Karpas-422 (cell line): ENCODE results near the gene VIPR1. TPM values are rescaled to one million over a fixed set of nuclear protein-coding genes. Genes with fewer than 3 reads are reported as not detected.

Source experiments
- DNase-seq: peaks from one replicate; pipeline ENCODE4 v3.0.0-alpha.2; 2015
- H2AFZ ChIP-seq: fragments of 200-600 bp; sonication (generic); 2 replicates; pipeline ENCODE4 v1.6.1; 2014; ENCODE audit warnings: antibody characterized with exemption, low read length, mixed read lengths
- H3K27ac ChIP-seq: fragments of 200-600 bp; sonication (generic); 2 replicates; pipeline ENCODE4 v1.5.1; 2014; ENCODE audit warnings: mild to moderate bottlenecking, low read length, moderate library complexity
- H3K27me3 ChIP-seq: fragments of 200-600 bp; sonication (generic); 2 replicates; pipeline ENCODE4 v1.6.1; 2014; ENCODE audit warnings: low read length, mixed read lengths
- H3K36me3 ChIP-seq: fragments of 200-600 bp; sonication (generic); 2 replicates; pipeline ENCODE4 v1.6.1; 2014; ENCODE audit warnings: low read length, mixed read lengths; ENCODE audit not compliant: insufficient read depth
- H3K4me1 ChIP-seq: fragments of 200-600 bp; sonication (generic); 2 replicates; pipeline ENCODE4 v1.6.1; 2014; ENCODE audit warnings: mild to moderate bottlenecking, low read length, mixed read lengths
- H3K4me2 ChIP-seq: fragments of 200-600 bp; sonication (generic); 2 replicates; pipeline ENCODE4 v1.6.1; 2014; ENCODE audit warnings: low read length, low read depth, mild to moderate bottlenecking; ENCODE audit not compliant: poor library complexity, severe bottlenecking
- H3K4me3 ChIP-seq: fragments of 200-600 bp; sonication (generic); 2 replicates; pipeline ENCODE4 v1.5.1; 2014; ENCODE audit warnings: mild to moderate bottlenecking, antibody characterized with exemption, low read length, mixed read lengths
- H3K79me2 ChIP-seq: fragments of 200-600 bp; sonication (generic); 2 replicates; pipeline ENCODE4 v1.6.1; 2014; ENCODE audit warnings: mild to moderate bottlenecking, low read length, mixed read lengths
- H3K9ac ChIP-seq: fragments of 200-600 bp; sonication (generic); 2 replicates; pipeline ENCODE4 v1.6.0; 2014; ENCODE audit warnings: low read length
- H3K9me2 ChIP-seq: fragments of 200-600 bp; sonication (generic), shearing (Covaris generic); replicated peaks from 2 replicates; pipeline ENCODE4 v1.6.0; 2014; ENCODE audit warnings: mild to moderate bottlenecking, low read length, moderate library complexity; ENCODE audit not compliant: insufficient read depth
- H3K9me3 ChIP-seq: fragments of 300-700, 200-600 bp; sonication (generic); 2 replicates; pipeline ENCODE4 v1.6.1; 2014; ENCODE audit warnings: low read length, mixed read lengths
- H4K20me1 ChIP-seq: fragments of 200-600 bp; sonication (generic); 2 replicates; pipeline ENCODE4 v1.6.1; 2014; ENCODE audit warnings: mild to moderate bottlenecking, antibody characterized with exemption, low read length, low read depth; ENCODE audit not compliant: insufficient read depth
- total RNA-seq: library from RNA; depleted of rRNA; stranded (reverse); fragments of >200 nt; shearing (Covaris generic); gene quantifications from 2 replicates; pipeline ENCODE4 v1.2.3, GENCODE V29; 2014; ENCODE audit warnings: low replicate concordance

Gene VIPR1
- total RNA-seq, 1 experiment from 2014 or later: 0.41 TPM

DNA sequence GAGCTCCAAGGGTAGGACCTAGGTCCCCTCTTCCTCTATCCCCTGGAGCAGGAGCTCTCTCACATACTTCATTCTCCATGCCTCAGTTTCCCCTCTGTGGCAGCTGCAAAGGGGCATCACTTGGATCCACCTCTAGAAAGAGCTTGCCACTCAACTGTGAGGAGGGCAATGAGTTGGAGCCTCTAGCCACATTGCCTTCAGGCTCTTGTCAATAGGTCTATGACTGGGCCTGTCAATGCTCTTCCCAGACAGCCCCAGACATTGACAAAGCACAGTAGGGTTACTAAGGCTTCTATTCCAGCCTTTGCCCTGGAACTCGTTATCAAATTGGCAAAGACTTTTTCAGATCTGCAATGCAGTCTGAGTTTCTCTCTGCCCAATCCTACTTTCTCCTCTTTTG is 4.4 kb upstream of the VIPR1 start:
- Histone ChIP-seq H2AFZ (no peak overlapping the region), H3K79me2 (no peaks in the 10 kb centered on the region)
- no peak for DNase-seq

DNA sequence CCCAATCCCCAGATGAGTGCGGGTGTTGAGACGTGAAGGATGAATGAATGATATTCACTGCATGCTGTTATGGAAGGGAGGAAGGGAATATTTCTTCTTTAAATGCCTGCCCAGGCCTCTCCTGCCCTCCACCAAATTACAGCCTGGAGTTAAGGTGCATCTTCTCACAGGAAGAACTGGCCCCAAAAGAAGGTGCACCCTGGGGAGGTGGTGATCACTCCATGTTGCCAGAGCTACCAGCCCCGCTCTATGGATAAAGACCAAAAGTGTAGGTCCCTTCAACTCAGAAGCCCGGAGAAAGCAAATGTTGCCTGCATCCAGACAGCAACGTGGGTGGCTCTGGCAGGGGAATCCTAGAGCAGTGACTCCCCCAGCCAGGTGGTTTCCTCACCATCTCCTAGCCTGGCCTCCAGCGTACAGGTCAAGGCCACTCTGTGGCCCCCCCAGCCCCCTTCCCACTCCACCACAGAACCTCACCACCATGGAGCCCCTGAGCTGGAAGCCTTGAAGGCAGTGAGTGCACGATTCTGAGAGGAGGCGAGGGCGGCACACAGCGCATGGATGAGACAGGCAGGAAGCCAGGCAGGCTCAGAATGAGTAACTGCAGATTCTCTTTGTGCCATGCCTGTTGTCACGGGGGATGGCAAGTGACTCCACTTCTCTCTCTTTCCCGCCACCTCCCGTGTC is 3.5 kb upstream of the VIPR1 start:
- Histone ChIP-seq H3K4me2 (no peak overlapping the region), H3K4me1 (peaks cover 14% of the 10 kb centered on the region), H3K36me3 (no peaks in the 10 kb centered on the region), H3K9me3 (no peaks in the 10 kb centered on the region), H3K27ac (no peak overlapping the region), H3K27me3 (no peaks in the 10 kb centered on the region), H3K79me2 (no peaks in the 10 kb centered on the region), H2AFZ (no peak overlapping the region), H3K9me2 (no peaks in the 10 kb centered on the region), H3K4me3 (no peak overlapping the region), H4K20me1 (no peaks in the 10 kb centered on the region), H3K9ac (no peak overlapping the region)
- no peak for DNase-seq

More for the DNA sequence above, 4.4 kb upstream of the VIPR1 start:
- H3K9me3 ChIP-seq: no peaks in the 10 kb centered on the region
- no peak overlapping the region for H3K9ac ChIP-seq
- no peaks in the 10 kb centered on the region for H3K9me2 ChIP-seq
- H3K4me2 ChIP-seq: no peak overlapping the region
- H3K4me1 ChIP-seq: peaks cover 20% of the 10 kb centered on the region
- no peak overlapping the region for H3K27ac ChIP-seq
- no peaks in the 10 kb centered on the region for H3K36me3 ChIP-seq
- H3K4me3 ChIP-seq: no peak overlapping the region
- H4K20me1 ChIP-seq: no peaks in the 10 kb centered on the region
- H3K27me3 ChIP-seq: no peaks in the 10 kb centered on the region

DNA sequence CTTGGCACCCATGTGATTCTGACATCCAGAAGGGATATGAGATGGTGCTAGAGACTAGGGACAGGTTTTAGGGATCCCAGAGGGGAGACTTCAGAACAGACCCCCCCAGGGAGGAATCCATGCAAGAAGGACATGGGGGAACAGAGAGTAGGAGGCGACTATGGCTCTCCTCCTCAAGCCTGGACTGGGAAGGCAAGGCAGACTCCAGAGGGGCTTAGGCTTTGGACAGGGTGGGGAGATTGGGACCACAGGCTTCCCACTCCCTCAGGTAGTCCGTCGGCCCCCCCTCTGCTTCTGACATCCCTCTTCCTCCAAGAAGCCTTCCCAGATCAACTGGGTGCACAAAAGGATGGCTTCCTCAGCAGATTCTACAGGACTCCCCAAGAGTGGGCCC is 3.0 kb upstream of the VIPR1 start:
- no peaks in the 10 kb centered on the region for H3K9me3 ChIP-seq
- H4K20me1 ChIP-seq: no peaks in the 10 kb centered on the region
- no peak for DNase-seq
- no peak overlapping the region for H3K9ac ChIP-seq
- H3K4me1 ChIP-seq: peaks cover 14% of the 10 kb centered on the region
- H3K9me2 ChIP-seq: no peaks in the 10 kb centered on the region
- H3K27me3 ChIP-seq: no peaks in the 10 kb centered on the region
- H3K79me2 ChIP-seq: no peaks in the 10 kb centered on the region
- H3K4me3 ChIP-seq: no peak overlapping the region
- H2AFZ ChIP-seq: no peak overlapping the region
- no peak overlapping the region for H3K27ac ChIP-seq
- H3K36me3 ChIP-seq: no peaks in the 10 kb centered on the region
- H3K4me2 ChIP-seq: no peak overlapping the region

DNA sequence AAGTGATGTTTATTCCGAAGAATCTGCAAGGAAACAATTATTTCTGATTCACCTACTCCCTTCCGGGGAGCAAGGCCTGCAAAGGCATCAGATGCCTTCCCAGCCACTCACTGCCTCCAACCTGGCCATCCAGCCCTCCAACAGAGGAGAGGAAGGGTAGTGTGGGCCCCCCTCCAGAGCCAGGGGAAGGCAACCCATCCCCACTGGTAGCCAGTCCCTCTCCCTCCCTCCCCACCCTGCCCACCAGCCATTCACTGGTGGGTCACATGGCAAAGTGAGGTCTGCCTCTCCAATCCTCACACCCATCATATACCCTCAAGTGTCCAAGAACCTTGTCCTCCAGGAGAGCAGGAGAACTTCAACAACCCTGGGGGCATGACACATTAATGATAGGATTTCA is 2.4 kb upstream of the VIPR1 start:
- H3K4me3 ChIP-seq: no peak overlapping the region
- no peak overlapping the region for H3K4me2 ChIP-seq
- H4K20me1 ChIP-seq: no peaks in the 10 kb centered on the region
- no peaks in the 10 kb centered on the region for H3K36me3 ChIP-seq
- no peaks in the 10 kb centered on the region for H3K9me2 ChIP-seq
- DNase-seq: no peak
- H3K79me2 ChIP-seq: no peaks in the 10 kb centered on the region
- H2AFZ ChIP-seq: no peak overlapping the region
- peaks cover 14% of the 10 kb centered on the region for H3K4me1 ChIP-seq
- H3K27me3 ChIP-seq: no peaks in the 10 kb centered on the region
- H3K27ac ChIP-seq: no peak overlapping the region
- H3K9me3 ChIP-seq: no peaks in the 10 kb centered on the region
- H3K9ac ChIP-seq: no peak overlapping the region

DNA sequence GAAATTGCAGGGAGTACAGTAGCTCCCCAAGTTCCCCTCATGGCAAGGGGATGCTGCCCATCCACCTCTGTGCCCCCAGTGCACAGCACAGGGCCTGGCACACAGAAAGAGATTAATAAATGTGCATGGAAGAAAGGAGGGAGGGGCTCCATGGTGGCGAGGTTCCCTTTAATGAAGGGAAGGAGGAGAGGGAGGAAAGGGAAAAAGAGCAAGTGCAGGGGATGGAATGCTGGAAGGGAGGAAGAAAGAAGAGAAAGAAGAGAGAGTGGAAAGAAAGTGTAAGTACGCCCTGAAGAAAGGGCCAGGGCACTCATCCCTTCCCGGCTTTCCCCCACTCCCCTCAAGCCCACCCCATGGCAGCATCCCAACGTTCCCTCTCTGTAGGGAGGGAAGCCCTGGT is 1.5 kb upstream of the VIPR1 start:
- Histone ChIP-seq H3K9ac (no peak overlapping the region), H3K4me1 (peaks cover 14% of the 10 kb centered on the region), H3K79me2 (no peaks in the 10 kb centered on the region), H4K20me1 (no peaks in the 10 kb centered on the region), H3K4me3 (no peak overlapping the region), H3K27ac (no peak overlapping the region), H3K4me2 (no peak overlapping the region), H2AFZ (no peak overlapping the region), H3K27me3 (no peaks in the 10 kb centered on the region), H3K9me2 (no peaks in the 10 kb centered on the region), H3K9me3 (no peaks in the 10 kb centered on the region), H3K36me3 (no peaks in the 10 kb centered on the region)
- DNase-seq: no peak

DNA sequence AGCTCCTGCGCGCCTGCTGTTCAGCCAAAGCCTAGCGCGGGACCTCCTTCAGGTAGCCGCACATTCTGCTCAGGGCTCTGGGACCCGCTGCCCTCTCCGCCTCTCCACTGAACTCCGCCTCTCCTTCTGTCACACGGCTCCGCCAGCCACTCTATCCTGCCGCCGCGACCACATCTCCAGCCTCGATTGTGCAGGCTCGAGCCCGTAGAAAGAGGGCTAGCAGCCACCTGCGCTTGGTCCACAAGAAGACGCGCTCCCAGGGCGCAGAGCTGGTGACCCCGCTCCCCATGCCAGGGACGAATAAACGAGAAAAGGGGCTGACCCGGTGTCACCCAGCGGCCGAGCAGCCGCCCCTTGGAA is 1.1 kb upstream of the VIPR1 start:
- Histone ChIP-seq H3K4me2 (peak overlapping the region; percentile 90), H4K20me1 (no peaks in the 10 kb centered on the region), H3K79me2 (no peaks in the 10 kb centered on the region), H3K4me1 (peaks cover 14% of the 10 kb centered on the region), H3K27me3 (no peaks in the 10 kb centered on the region), H3K4me3 (0 out of 2 replicates have a peak overlapping the region, but pooled peaks have one; percentile 73), H3K36me3 (no peaks in the 10 kb centered on the region), H3K9ac (no peak overlapping the region), H3K27ac (no peak overlapping the region), H3K9me2 (no peaks in the 10 kb centered on the region), H2AFZ (no peak overlapping the region), H3K9me3 (no peaks in the 10 kb centered on the region)
- no peak for DNase-seq

DNA sequence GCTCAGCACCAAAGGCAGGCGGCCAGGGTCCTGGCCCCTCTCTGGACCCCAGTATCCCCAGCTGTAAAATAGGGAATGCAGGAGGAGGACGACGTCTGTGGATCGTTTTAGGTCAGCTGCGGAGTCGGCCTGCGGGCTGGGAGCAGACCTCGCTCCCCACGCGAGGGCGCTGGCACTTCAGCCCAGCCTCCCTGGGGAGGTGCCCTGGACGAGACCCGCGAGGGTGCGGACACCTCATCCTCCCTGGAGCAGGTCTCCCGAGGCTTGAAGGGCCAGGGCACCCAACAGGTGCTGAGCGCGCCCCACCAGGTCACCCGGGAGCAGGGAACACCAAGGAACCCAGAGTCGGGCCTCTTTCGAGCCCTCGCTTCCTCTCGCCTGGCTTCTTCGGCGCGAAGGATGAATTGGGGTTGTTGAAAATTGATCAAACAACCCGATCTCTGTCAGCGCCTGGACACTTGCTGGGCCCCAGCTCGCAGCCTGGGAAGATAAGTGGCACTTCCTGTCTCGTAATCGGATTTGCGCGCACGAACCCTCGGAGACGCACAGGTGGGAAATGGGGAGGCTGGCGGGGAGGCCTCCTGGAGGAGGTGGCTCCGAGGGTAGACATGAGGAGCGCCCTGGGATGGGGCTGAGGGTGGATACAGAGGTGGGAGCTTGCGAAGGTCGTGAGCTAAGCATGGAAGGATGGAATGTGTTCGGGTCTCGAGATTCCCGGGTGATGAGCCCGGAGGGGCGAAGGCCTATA is 588 bp upstream of the VIPR1 start:
- Histone ChIP-seq H3K9ac (peak overlapping the region; percentile 57), H3K4me2 (peak overlapping the region; percentile 90), H3K27me3 (no peaks in the 10 kb centered on the region), H3K36me3 (no peaks in the 10 kb centered on the region), H3K27ac (no peak overlapping the region), H3K9me2 (no peaks in the 10 kb centered on the region), H3K9me3 (no peaks in the 10 kb centered on the region), H4K20me1 (no peaks in the 10 kb centered on the region), H2AFZ (peak overlapping the region; percentile 96), H3K79me2 (no peaks in the 10 kb centered on the region), H3K4me1 (peaks cover 14% of the 10 kb centered on the region), H3K4me3 (peak overlapping the region; percentile 73)
- DNase-seq: peak; percentile 54

DNA sequence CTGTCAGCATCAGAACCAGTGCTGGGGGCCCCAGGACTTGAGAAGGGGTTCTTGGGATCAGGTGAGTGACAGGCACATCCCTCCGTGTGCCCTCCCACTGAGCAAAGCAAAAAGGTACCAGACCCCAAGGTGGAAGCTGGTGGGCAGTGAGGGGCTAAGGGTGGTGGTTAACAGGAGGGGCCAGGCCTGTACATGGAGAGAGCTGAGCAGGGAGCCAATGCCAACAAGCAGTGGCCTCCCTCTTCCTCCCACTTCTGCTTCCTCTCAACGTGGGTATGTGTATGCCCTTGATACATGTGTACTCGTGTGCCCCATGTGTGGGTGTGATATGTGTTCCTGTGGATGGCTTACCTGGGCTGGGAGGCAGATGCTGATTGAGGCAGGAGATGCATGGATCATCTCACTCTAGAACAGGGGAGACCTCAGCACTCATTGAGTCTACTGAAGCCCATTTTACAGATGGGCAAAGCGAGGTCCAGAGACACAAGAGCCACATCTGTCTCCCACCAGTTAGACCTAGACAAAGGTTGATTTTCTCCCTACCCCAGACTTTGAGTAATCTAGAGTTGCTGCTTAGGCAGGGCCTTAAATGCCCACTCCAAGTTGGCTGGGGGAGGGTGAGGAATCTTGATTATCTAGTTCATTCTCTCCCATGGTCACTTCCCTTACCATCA is 945 bp downstream of the VIPR1 start:
- peak overlapping the region; percentile 90 for H3K4me2 ChIP-seq
- H3K4me3 ChIP-seq: no peak overlapping the region; the same call in 1 of the 2 replicates
- no peak overlapping the region for H2AFZ ChIP-seq
- no peaks in the 10 kb centered on the region for H3K27me3 ChIP-seq
- H3K4me1 ChIP-seq: peaks cover 14% of the 10 kb centered on the region
- no peaks in the 10 kb centered on the region for H3K9me2 ChIP-seq
- H3K36me3 ChIP-seq: no peaks in the 10 kb centered on the region
- no peaks in the 10 kb centered on the region for H3K9me3 ChIP-seq
- H4K20me1 ChIP-seq: no peaks in the 10 kb centered on the region
- no peak overlapping the region for H3K27ac ChIP-seq
- no peaks in the 10 kb centered on the region for H3K79me2 ChIP-seq
- no peak for DNase-seq
- H3K9ac ChIP-seq: no peak overlapping the region
